Stimulated activated CD4-positive, alpha-beta T cell treated with anti-CD3 and anti-CD28 coated beads, Interleukin-12 subunit alpha, Interleukin-12 subunit beta, amount 100 ng/mL, for 4 hours (primary cell): Measurements from ENCODE around the gene CSMD2.

Experiments
- DNase-seq: peaks from one replicate; pipeline ENCODE4 v3.0.0-alpha.2; 2020

Gene CSMD2

DNA sequence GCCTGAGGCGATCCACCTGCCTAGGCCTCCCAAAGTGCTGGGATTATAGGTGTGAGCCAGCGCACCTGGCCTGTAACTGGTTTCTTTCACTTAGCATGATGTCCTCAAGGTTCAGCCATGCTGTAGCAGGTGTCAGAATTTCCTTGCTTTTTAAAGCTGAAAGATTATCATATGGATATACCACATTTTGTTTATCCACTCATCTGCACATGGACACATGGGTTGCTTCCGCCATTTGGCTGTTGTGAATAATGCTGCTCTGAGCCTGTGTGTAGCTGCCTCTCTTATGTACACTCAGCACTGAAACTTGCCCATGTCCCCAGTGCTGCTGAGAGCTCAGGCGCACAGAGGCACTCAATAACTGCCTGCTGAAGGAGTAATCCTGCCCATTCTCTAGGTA lies 11.8 kb downstream of the CSMD2 start:
- DNase-seq = no peak

DNA sequence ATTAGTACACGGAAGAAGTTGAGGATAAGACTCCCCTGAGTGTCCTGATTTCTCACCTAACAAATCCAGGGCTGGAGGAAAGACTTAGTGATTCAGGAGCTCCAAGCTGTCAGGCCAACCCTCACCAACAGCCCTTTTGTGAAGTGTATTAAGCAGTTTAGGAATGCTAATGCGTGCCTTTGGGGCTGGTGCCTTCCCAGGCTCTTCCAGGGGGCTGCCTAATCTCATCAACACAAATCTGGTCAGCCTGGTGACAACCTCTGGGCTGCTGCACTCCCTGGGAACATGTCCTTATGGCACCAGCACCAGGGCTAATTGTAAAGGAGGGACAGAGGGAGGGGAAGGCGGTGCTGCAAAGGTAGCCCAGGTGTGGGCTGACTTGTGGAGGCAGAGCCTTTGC lies 15.5 kb downstream of the CSMD2 start:
- no peak for DNase-seq

DNA sequence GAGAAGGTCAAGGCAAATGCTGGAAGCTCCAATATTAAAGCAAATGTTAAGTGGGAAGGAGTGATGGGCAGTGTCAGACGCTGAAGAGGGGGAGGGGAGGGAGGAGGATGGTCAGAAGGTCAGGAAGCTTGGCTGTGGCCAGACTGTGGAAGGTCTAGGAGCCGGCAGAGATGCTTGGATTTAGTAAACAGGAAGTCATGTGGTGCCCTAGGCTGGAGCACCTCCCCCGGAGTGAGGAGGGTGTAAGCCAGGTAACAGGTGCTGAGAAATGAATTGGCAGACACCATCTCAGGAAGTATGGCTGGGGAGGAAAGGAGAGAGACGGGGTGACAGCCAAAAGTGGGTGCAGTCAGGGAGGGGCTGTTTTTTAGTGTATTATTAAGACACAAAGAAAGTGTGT lies 17.7 kb downstream of the CSMD2 start:
- no peak for DNase-seq

DNA sequence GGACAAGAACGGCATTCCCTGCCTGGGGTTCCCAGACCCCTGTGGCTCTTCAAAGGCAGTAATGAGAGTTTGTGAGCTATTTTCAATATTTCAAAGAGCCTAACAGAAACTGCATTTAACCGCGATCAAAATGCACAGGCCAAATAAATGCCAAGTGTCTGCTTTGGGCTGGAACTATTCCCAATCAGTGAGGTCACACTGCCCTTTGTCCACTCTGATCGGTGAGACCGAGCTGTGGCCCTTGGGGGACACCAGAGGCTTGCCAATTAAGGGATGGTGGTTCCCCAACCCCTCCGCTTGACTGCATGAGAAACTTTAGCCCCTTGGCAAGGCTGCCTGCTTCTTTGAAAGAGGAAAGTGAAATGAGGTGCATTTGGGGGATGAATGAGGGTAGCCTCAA lies 20.3 kb downstream of the CSMD2 start:
- no peak for DNase-seq

DNA sequence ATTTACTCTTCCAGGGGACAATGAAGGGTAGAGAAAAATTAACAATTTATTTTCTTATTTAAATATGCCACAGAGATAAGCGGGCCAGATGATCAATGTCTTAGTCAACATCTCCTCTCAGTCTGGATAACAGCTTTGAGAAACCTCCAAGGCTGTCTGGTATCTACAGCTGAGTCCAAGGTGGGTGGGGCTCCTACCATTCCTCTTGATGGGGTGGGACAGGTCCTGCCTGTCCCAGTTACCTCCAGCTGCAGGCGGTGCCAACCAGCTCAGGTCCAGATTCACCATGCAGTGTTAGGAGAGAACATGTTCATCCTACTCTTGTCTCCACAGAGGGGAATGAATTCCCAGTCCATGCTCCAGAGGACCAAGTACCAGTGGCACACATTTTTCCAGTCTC lies 21.1 kb downstream of the CSMD2 start:
- no peak for DNase-seq

DNA sequence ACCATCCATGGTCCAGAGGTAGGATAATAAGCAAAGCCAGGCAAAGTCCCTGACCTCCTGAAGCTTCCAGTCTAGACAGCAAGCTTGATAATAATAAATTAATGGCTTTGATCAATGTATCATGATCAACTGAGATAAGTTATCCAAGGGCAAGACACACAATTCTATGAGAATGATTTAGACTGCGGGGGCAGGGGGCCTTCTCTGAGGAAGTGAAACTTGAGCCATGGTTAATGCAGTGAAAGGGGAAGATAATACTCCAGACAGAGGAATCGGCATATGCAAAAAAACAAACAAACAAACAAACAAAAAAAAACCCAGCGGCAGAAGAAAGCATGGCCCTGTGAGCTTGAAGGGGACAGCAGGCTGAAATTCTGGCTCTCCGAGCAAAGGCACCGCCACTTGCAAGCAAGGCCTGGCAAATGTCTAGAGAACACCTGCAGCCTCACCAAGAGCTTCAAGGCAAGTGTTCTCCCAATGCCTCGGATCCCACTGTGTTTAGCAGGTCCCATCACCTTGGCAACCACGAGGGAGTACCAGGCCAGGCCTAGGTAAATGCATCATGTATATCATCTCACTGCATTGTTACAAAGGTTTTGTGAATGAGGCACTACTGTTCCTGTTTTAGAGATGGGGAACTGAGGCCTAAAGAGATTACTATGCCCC lies 24.9 kb downstream of the CSMD2 start:
- no peak for DNase-seq

DNA sequence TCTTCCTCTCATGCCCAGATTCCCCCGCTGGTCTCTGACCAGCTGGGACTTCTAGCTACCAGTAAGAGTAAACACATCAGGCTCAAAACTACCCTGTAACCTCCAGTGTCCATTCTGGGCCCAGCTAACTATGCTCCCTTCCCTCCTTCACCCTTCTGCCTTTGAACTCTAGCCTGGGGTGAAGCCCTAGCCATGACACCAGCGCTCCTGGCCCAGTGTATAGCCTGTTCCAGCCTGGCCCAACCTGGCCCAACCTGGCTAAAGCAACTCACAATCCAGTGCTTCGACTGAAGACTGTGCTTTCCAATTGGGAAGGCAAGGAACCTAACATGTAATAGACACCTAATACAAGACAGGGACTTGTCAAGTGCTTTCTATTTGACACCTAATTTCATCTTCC lies 27.6 kb downstream of the CSMD2 start:
- no peak for DNase-seq

DNA sequence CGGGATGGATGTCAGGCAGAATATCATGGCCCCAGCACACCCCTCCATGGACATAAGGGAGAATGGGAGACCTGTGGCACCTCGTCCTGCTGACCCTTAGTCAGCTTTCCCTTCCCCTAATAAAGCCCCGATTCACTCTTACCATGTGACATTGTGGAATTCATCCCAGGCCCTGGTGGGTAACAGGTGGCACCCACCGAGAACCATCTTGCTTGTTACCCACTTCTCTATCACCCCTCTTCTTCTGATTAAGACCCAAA lies 32.9 kb downstream of the CSMD2 start:
- no peak for DNase-seq

DNA sequence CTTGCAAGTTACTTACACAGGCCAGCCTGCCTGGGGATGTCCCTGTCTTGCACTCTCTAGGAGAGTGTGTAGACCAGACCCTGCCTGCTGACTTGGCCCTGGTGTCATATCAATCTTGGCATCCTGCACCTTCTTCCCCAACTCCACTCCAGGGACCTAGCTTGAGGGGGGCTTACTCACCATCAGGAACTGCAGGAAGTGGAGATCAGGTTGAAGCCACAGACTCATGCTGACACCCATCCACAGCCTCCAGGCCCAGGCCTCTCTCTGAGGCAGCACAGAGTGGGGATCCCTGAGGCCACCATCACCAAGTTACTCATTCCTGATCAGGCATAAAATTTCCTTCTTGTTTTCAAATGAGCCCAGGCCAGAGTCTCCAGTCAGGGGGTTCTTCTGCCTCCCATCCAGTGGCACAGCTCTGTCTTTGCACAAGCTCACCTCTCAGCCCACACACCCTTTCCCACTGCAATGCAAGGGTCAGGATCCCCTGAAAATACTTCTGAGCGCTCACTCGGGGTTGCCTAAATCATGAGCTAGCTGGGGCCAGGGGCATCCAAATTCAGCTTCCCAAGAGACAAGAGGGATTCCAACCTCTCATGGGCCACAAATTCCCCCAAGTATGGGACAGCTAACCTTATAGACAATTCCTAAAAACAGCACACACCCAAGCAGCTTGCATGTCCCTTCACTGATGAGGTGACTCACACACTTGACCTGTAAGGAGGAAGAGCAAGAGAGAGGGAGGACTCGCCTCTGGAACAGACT lies 33.5 kb downstream of the CSMD2 start:
- DNase-seq = no peak

DNA sequence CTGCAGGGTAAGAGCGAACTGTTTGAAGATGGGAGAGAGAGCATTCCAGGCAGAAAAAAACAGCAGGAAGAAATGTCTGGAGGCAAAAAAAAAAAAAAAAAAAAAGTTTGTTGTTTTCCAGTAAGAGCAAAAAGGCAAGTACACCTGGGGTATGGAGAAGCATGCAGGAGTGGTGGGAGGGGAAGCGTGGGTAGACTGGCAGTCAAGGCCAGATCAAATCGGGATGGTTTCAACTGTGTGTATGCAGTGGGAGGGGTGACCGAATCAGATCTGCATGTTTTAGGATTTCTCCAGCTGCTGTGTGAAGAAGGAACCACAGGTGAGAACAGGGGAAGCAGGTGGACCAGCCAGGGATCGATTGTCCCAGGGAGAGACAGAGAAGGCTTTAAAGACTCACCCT lies 34.7 kb downstream of the CSMD2 start:
- DNase-seq = no peak

DNA sequence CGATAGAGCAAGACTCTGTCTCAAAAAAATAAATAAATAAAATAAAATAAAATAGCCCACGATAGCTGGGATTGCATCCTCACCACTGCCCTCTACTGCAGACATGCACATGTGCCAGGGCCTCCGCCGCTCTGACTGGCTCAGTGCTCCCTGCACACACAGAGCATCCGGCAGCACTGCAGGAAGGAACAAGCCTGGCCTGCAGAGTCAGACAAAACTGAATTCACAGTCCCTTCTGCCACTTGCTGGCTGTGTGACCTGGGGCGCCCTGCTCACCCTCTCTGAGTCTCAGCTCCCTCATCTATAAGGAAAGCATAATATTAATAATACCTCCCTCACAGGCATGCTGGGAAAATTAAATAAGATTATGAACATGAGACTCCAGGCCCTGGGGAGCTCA lies 35.4 kb downstream of the CSMD2 start:
- no peak for DNase-seq

DNA sequence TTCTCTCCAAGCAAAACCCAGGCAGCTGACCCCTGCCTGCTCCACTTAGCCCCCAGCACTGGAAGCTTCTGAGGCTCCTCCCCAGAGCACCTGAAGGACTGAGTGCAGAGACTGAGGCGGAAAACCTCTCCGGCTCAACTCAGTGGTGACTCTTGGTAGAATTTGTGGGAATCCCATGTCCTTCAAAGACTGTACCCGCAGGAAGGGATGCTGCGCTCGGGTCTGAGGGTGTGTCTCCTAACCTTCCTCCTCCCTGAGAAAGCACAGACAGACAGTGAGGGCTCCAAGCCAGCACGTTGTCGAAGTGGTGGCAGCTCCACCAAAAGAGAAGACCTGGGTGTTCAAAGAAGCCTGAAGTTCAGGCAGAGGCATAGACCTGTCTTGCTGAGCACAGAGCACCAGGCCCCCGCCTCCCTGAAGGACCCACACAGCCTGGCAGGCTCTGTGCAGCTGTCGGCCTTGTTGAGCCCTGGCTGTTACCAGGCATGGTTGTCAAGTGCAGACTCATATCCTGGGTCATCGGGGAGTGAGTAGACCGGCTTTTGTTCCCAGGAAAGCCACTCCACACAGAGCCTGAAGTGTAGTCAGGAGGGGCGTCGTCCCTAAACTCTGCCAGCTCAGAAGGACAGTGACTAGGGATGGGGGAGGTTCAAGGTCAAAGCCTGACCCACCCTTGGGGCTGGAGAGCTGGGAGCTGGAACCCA lies 36.7 kb downstream of the CSMD2 start:
- DNase-seq = no peak

DNA sequence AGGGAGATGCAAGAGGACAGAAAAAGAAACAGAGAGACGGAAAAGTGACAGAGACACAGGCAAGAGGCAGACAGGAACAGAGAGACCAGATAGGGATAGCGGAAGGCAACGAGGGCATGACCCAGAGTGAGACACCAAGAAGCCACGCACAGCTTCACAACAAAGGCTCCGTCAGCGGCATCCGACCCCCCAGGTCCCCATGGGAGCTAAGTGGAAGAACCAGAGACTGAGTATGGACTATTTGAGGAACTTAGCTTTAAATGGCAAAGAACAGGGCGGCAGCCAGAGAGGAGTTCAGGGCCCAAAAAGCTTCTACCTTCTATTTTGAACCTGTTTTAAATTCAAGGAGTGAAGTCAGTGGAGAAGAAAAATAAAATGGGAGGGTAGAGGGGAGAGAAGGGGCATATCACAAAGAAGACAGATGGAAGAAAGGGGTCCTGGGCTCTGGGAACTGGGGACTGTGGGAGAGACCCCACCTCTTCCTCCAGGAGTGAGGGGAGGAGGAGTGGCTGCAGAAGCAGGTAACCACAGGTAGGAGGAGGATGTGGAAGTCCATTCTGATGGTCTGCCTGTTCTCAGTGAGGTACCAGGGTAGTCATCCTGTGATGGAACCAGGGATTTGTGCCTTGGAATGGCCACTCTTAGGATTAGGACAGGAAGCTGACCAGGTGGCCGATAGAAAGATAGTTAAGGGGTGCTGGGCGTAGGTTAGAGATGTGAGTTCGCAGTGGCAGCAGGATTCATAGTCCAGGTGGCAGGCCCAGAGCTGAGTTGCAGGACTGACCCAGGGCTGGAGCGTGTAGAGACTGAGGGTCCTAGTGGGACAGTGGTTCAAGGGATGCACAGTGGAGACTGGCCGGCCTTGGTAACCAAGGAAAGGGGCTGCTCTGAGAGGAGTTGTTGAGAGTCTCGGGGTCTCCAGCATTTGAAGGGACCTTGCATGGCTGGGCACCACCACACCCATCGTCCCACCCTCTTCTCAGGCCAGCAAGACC lies 37.7 kb downstream of the CSMD2 start:
- no peak for DNase-seq

DNA sequence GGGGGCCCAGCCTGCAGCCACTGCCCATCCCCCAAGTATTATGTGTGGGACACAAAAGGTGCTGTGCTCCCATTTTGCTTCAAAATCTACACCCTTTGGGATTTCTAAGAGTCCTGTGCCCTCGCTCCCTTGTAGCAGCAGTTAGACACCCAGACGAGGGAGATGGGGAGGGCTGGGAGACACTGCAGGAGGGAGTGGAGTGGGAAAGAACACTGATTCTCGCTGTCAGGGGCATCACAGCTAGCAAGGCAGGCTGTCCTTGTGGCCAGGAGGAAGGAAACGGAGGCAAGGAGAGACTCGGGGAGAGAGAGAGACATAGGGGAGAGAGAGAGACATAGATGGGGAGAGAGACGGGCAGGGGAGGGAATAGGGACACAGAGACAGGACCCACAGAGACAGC lies 38.5 kb downstream of the CSMD2 start:
- no peak for DNase-seq

DNA sequence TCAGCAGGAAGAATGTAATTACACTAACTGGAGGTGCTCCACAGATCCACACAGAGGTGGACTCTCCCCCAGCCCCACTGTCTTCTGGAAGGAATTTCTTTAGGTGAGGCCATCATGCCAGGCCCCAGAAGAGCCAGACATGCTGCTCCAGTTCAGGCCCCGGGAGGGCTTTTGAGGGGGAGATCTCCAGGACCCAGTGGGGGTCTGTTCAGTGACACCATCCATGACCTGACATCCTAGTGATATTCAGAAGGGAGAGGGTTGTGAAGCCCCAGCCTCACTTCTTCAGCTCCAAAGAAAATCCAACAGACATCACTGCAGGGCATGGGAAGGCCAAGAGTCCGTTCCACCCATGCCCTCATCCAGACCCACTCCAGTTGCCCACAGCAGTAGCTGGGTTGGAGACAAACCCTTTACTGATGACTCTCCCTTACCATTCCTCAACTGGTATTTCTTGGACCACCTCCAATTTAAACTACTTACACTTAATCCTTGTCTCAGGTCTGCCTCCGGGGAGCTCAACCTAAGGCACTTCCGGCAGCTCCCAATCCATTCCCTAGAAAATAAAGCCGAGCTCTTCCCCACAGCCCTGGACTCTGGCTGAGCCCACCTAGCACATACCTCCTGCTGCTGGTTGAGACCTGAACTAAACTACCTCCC lies 39.2 kb downstream of the CSMD2 start:
- DNase-seq = no peak

DNA sequence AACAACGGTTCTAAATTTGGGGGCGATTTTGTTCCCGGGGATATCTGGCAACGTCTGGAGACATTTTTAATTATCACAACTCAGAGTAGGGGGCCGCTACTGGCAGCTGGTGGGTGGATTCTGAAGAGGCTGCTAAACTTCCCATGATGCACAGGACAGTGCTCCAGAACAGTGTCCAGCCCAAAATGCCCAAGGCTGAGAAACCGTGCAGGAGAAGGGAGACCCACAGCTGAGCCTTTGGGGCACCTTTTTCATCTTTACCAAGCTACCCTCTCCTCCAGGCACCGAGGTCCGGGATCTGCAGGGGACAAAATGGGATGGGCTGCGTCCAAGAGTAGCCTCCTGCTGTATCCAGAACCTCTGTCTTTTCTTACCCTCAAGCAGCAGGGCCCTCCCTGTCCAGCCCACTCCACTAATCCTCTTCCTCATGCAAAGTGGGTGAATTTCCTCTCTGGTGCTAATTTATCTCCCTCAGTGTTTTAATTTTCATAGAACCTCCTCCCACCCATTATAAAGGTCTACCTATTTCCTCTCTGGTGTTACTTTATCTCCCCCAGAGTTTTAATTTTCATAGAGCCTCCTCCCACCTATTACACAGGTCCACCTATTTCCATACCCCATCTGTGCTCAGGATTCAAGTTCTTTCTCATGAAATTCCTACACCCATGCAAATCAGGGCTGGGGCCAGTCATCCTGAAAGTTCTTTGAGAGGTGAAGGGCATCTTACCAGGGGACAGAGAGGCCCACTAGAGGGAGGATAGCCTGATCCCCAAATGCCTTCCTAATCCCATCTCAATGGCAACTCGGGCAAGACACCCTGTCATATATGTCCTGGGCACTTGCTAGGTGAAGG lies 42.7 kb downstream of the CSMD2 start:
- DNase-seq = no peak

DNA sequence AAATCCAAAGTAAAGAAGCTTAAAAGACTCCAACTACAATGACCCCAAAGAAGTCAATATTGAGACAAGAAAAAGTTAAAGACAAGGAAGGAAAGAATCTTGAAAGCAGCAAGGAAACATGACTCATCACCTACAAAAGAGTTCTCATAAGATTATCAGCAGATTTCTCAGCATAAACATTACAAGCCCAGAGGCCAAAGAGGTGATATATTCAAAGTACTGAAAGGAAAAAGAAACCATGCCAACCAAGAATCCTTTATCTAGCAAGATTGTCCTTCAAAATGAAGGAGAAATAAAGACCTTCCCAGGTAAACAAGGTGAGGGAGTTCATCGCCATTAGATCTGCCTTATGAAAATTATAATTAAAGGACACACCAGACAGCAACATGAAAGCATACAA lies 49.8 kb downstream of the CSMD2 start:
- no peak for DNase-seq

DNA sequence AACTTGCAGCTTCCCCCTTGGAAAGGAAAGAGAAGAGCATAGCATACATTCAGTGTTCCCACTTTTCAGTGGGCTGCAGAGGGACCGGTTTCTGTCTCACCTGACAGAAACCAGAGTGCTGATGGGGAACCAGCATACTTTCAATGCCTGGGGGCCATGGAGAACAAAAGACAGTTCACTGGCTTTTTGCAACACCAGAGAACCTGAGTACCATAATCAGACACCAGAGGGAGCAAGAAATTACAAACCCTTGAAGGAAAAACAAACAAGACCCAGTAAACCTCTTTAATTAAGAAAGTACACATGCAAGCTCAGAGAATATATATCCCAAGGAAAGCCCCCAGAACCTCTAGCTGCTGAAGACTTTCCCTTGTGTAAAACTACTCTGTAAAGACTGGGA lies 51.1 kb downstream of the CSMD2 start:
- DNase-seq = no peak

DNA sequence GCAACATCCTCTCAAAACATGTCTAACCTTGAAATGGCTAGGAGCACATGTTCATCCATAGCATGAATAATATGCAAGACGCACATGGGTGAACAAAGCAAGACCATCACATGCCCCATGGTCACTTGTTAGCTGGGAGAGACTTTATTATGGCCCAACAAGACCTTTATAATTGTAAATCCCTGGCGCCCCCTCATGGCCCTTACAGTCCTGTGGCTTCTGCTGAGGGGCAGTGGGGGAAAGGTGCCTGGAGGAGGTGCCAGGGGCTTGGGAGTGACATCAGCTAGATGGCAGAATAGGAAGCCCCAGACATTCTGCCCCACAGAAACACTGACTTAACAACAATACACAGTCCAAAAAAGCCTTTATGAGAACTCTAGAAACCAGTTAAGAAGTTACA lies 51.7 kb downstream of the CSMD2 start:
- no peak for DNase-seq

DNA sequence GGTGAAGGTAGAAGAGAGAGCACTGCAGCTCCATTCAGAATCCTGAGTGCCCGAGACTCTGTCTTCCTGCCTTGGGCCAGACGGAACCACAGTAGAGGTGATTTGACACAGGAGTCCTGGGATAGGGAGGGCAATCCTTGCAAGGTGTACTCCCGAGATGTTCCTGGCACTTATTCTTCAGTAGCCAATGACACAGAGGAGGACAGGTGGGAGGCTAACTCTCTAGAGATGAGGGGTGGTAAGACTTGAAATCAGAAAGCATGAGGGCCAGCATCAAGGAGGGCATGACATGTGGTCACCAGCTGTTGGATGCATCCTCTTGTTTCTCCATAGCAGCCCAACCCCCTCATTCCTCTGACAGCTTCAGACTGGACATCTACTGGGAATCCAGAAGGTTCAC lies 56.3 kb downstream of the CSMD2 start:
- DNase-seq = no peak

DNA sequence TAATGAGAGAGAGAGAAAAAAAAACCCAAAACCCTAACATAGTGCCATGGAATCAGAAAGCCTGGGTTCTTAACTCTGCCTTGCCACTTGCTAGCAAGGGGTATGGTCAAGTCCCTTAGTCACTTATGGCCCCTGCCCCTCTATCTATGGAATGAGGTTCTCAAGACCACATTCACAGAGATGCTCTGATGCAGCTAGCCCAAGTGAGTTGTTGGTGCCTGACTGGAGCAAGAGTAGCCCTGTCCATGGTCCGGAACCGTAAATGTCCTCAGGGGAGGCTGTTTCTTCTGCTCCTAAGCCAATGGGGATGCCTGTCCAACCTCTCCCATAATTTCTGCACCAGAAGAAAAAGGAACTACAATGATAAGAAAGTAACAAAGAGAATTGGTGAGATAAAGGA lies 56.8 kb downstream of the CSMD2 start:
- no peak for DNase-seq

DNA sequence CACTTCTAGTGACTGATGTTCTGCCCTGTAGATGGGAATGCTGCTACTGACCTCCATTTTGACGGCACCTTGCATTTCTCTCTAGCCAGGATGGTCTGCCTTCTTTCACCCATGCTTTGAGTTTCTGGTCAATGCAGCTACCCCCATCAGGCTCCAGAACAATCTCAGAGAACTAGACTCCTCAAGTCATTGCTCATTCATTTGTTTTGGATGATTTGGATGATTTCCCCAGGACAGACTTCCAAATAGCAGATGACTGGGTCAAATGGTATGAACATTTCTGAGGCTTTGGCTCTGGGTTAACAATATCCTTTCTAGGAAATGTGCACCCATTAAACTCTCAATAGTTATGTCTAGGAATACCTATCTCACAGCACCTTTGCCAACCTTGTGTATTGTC lies 63.9 kb downstream of the CSMD2 start:
- DNase-seq = no peak
